Breast epithelium (tissue), 4 donors: Measurements from ENCODE around the gene GPR137. TPM values are rescaled to one million over a fixed set of nuclear protein-coding genes. Genes with fewer than 3 reads are reported as not detected.

Experiments used
- DNase-seq, 2 donors: peaks; one replicate each; pipeline ENCODE4 v3.0.0-alpha.2; 2019; ENCODE audit warnings: low spot score in 2 of 2
- H3K27ac ChIP-seq, 2 donors: fragments of 200-600 bp; sonication (generic) in 1 of 2; one replicate each; pipeline ENCODE4 v1.5.1; 2016 to 2019; ENCODE audit warnings: mild to moderate bottlenecking in 1 of 2
- H3K27me3 ChIP-seq, 2 donors: fragments of 200-600 bp; sonication (generic) in 1 of 2; one replicate each; pipeline versions ENCODE4 v1.5.1 to v1.6.0; 2017 to 2019; ENCODE audit warnings: control low read depth in 1 of 2, mild to moderate bottlenecking in 1 of 2
- H3K36me3 ChIP-seq: fragments of 200-600 bp; one replicate; pipeline ENCODE4 v1.5.1; 2019
- H3K4me1 ChIP-seq, 2 donors: fragments of 200-600 bp; sonication (generic); one replicate each; pipeline ENCODE4 v1.5.1; 2016 to 2019; ENCODE audit warnings: control low read depth in 1 of 2
- H3K4me3 ChIP-seq, 3 donors: fragments of 200-600 bp; sonication (generic); 1 replicate in 2 of 3; 2 replicates in 1 of 3; pipeline ENCODE4 v1.5.1; 2016 to 2019; ENCODE audit warnings: mild to moderate bottlenecking in 3 of 3, moderate library complexity in 2 of 3
- H3K9me3 ChIP-seq, 2 donors: fragments of 200-600 bp; sonication (generic) in 1 of 2; one replicate each; pipeline ENCODE4 v1.5.1; 2016 to 2019; ENCODE audit warnings: control low read depth in 1 of 2
- POLR2A ChIP-seq: fragments of 450-650 bp; IDR thresholded peaks from one replicate; pipeline ENCODE4 v1.6.1; 2016; ENCODE audit warnings: antibody characterized with exemption, mild to moderate bottlenecking, moderate library complexity
- POLR2AphosphoS5 ChIP-seq, 3 donors: sonication (generic); formaldehyde crosslinking; IDR thresholded peaks; one replicate each; pipeline ENCODE4 v1.6.1; 2017; ENCODE audit warnings: antibody characterized with exemption in 3 of 3
- intact Hi-C: fragments of 100-400 bp; cut with DNase I; formaldehyde crosslinking; loops from one replicate; pipeline ENCODE4 v1.15.1; 2023; ENCODE audit warnings: low total_unique reads
- total RNA-seq, 3 donors: library from RNA; depleted of rRNA; stranded (reverse); fragments of >200 nt; gene quantifications; one replicate each; pipeline ENCODE4 v1.1.0, GENCODE V29; 2016
- TF ChIP-seq, protein P1 (sequence below), 3 donors: fragments of 450-650 bp; IDR thresholded peaks; one replicate each; pipeline ENCODE4 v1.5.1; 2016 to 2017; ENCODE audit warnings: antibody characterized with exemption in 3 of 3, mild to moderate bottlenecking in 3 of 3, moderate library complexity in 3 of 3

Gene GPR137
- total RNA-seq, 3 donors from 2014 or later: 8.9 to 14.7 (median 11.1) TPM

DNA sequence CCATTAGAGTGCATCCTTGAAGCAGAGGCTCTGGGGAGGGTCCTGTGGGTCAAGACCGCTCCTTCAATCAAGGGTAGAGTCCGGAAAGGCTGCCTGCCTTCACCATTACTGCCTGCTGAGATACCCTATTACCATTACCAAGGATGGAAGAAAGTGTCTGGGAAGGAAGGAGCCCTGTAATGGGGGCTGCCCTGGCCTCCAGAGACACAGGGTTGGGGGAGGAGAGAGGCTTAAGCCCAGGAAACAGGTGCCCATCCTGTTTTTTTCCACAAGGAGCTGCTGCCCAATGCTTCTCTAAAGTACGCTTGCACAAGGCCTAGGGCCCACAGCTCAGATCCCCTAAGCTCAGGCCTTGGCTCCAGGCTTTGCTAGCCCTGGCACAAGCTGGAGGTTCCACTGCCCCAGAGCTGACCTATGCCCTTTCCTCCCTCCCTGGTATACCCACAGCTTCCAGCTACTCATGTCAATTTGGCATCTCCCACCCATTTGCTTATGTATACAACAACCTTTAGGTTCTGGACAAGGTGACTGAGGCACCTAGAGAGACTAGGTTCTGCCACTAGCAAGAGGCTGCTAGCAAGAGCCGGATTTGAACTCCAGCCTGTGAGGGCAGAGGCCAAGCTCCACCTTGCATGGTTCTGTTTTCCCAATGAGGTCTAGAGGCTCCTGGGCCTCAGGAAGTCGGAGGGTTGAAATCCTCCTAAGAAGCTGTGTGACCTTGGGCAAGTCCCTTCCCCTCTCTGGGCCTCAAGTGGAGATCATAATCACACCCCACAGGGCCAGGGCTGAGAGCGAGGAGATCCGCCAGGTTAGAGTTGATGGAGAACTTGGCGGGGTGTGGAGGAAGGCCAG, 35.9 kb upstream of the GPR137 start:
- no peak overlapping the region for H3K27ac ChIP-seq
- H3K4me1 ChIP-seq: peaks cover 14 to 20% of the 10 kb centered on the region in 2 donors
- no peak for DNase-seq
- no peak overlapping the region for H3K4me3 ChIP-seq
- H3K27me3 ChIP-seq: no peaks in the 10 kb centered on the region
- no peaks in the 10 kb centered on the region for H3K9me3 ChIP-seq
- intact Hi-C loops: no loop called here
- no peak for TF ChIP-seq POLR2A
- no peak for TF ChIP-seq POLR2AphosphoS5 (IDR thresholded peaks at IDR 0.05)
- TF ChIP-seq, protein P1, sequence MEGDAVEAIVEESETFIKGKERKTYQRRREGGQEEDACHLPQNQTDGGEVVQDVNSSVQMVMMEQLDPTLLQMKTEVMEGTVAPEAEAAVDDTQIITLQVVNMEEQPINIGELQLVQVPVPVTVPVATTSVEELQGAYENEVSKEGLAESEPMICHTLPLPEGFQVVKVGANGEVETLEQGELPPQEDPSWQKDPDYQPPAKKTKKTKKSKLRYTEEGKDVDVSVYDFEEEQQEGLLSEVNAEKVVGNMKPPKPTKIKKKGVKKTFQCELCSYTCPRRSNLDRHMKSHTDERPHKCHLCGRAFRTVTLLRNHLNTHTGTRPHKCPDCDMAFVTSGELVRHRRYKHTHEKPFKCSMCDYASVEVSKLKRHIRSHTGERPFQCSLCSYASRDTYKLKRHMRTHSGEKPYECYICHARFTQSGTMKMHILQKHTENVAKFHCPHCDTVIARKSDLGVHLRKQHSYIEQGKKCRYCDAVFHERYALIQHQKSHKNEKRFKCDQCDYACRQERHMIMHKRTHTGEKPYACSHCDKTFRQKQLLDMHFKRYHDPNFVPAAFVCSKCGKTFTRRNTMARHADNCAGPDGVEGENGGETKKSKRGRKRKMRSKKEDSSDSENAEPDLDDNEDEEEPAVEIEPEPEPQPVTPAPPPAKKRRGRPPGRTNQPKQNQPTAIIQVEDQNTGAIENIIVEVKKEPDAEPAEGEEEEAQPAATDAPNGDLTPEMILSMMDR (IDR thresholded peaks at IDR 0.05): no peak
- no peaks in the 10 kb centered on the region for H3K36me3 ChIP-seq

DNA sequence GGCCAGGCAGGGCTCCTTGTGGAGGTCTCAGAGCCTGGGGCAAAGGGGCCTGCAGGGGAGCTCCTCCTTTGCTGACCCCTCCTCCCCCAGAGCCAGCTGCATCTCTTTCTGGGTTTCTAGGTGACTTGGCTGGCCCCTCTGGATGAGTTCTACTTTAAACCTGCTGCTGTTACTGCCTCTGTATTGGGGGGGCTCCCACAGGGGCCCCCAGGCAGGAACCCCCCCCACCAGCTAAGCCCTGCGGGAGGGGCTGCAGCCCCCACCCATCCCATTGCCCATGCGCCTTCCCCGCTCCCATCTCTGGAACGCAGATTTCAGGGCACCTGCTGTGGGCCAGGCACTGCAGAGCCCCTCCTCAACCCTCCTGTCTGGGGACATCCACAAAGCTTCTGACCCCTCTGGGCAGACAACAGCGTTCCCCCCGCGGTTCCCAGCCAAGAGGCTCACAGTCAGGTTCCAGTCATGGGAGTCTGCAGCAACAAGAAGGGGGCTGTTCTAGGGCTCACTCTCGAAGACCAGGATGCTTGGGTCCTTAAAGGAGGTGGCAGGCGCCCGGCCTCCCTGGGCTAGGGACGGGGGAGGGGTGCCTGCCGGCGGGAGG, 35.1 kb upstream of the GPR137 start:
- TF ChIP-seq POLR2A: no peak
- TF ChIP-seq, protein P1 (IDR thresholded peaks at IDR 0.05): no peak
- TF ChIP-seq POLR2AphosphoS5 (IDR thresholded peaks at IDR 0.05): no peak
- Histone ChIP-seq H3K36me3 (no peaks in the 10 kb centered on the region), H3K9me3 (no peaks in the 10 kb centered on the region), H3K27ac (no peak overlapping the region), H3K27me3 (no peaks in the 10 kb centered on the region), H3K4me3 (peak overlapping the region; percentile 73 to 84 (median 75)), H3K4me1 (peaks cover 13 to 14% of the 10 kb centered on the region in 2 donors)
- intact Hi-C loops: no loop called here
- DNase-seq: no peak

DNA sequence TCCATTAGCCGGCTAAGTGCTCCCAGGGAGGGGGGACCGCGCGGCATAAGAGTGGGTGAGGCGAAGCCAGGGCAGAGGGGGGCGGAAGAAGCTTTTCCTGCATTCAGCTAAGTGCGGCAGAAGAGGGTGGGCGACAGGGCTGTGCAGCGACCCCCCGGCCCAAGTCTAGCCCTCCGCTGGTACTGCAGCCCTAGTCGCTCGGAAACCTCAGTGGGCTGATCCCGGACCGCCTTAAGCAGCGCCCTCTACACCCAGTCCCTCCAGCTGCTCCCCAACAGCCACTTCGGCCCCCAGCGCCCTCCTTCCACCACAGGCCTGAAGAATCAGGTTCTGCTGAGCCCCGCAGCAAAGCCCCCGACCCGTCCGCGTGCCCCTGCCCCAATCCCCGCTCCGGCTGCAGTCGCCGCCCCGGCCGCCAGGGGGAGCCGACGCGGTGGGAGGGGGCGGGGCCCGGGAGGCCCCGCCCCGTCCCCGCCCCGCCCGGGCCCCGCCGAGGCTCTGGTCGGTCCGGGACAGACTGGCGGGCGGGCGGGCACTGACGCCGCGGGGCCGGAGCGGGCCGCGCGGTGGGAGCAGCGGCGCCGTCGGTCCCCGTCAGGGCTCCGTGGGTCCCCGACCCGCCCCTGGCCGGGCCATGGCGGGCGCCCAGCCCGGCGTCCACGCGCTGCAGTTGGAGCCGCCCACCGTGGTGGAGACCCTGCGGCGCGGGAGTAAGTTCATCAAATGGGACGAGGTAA, 34.5 kb upstream of the GPR137 start, which contains the start of gene PLCB3:
TSS of gene PLCB3 (plus strand) at position 515 of the 737 bp plus-strand sequence. CDS start at position 635, 120 bp downstream.
- no peaks in the 10 kb centered on the region for H3K27me3 ChIP-seq
- intact Hi-C loops: no loop called here
- H3K27ac ChIP-seq: peak within 1 kb of the TSS; percentile 57 to 70
- H3K4me1 ChIP-seq: peaks cover 9 to 14% of the 10 kb centered on the region in 2 donors
- TF ChIP-seq, protein P1 (IDR thresholded peaks at IDR 0.05): peak; percentile 71 to 90 (median 72)
- no peak for TF ChIP-seq POLR2A
- H3K36me3 ChIP-seq: no peaks in the 10 kb centered on the region
- DNase-seq: no peak
- no peaks in the 10 kb centered on the region for H3K9me3 ChIP-seq
- peak within 1 kb of the TSS; percentile 73 to 84 (median 75) for H3K4me3 ChIP-seq

DNA sequence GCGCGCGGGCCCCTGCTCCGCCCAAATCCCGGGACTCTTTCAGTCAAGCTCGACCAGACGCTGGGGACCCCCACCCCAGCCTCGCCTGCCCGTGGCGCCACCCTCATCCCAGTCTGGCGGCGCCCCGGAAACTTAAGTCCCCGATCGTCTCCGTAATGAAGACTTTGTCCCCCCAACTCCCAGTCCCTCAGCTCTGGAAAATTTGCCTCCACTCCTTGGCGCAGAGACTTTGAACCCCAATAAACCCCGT, 34.0 kb upstream of the GPR137 start:
- no peaks in the 10 kb centered on the region for H3K9me3 ChIP-seq
- peak overlapping the region; percentile 73 to 84 (median 75) for H3K4me3 ChIP-seq
- intact Hi-C loops: no loop called here
- DNase-seq: no peak
- no peaks in the 10 kb centered on the region for H3K27me3 ChIP-seq
- peak overlapping the region; percentile 57 to 70 for H3K27ac ChIP-seq
- TF ChIP-seq, protein P1 (IDR thresholded peaks at IDR 0.05): no peak
- TF ChIP-seq POLR2AphosphoS5 (IDR thresholded peaks at IDR 0.05): no peak
- TF ChIP-seq POLR2A: no peak
- peaks cover 9 to 14% of the 10 kb centered on the region in 2 donors for H3K4me1 ChIP-seq
- H3K36me3 ChIP-seq: no peaks in the 10 kb centered on the region
